Testis (tissue), 3 donors: ENCODE measurements around the gene MAP4K2. TPM values are rescaled to one million over a fixed set of nuclear protein-coding genes. Genes with fewer than 3 reads are reported as not detected.

Source experiments
- DNase-seq: peaks from one replicate; pipeline ENCODE4 v3.0.0-alpha.2; 2019
- H3K27ac ChIP-seq, 2 donors: fragments of 200-600 bp; sonication (generic); one replicate each; pipeline ENCODE4 v1.5.1; 2019
- H3K27me3 ChIP-seq: fragments of 200-600 bp; sonication (generic); one replicate; pipeline ENCODE4 v1.5.1; 2019
- H3K36me3 ChIP-seq: fragments of 200-600 bp; sonication (generic); one replicate; pipeline ENCODE4 v1.5.1; 2017; ENCODE audit warnings: low read depth; ENCODE audit errors: missing control alignments
- H3K4me1 ChIP-seq: fragments of 200-600 bp; sonication (generic); one replicate; pipeline ENCODE4 v1.5.1; 2019
- H3K4me3 ChIP-seq, 2 donors: fragments of 200-600 bp; sonication (generic); one replicate each; pipeline ENCODE4 v1.5.1; 2017 to 2019
- H3K9me3 ChIP-seq: fragments of 200-600 bp; sonication (generic); one replicate; pipeline ENCODE4 v1.5.1; 2017
- POLR2A ChIP-seq: fragments of 450-650 bp; IDR thresholded peaks from one replicate; pipeline ENCODE4 v1.6.1; 2017; ENCODE audit warnings: antibody characterized with exemption, mild to moderate bottlenecking, moderate library complexity
- WGBS, 2 donors: methylation state at CpG; one replicate each; pipeline ENCODE4 v1.1.5; 2018; 5-methylcytosine and 5-hydroxymethylcytosine counted together
- intact Hi-C: fragments of 100-400 bp; cut with DNase I; formaldehyde crosslinking; loops from one replicate; pipeline ENCODE4 v1.15.1; 2023; ENCODE audit warnings: low total_unique reads
- polyA plus RNA-seq: library from polyadenylated mRNA; stranded (reverse); fragments of 350-450 nt; fragmentation: Illumina TruSeq; extraction: RNeasy Lipid Tissue Mini Kit (QIAGEN cat#74804); gene quantifications from one replicate; pipeline ENCODE4 v1.2.3, GENCODE V29; 2014; ENCODE audit warnings: low read depth, low replicate concordance; ENCODE audit not compliant: insufficient read depth
- total RNA-seq, 2 donors: library from RNA; depleted of rRNA; stranded (reverse); fragments of >200 nt; gene quantifications; one replicate each; pipeline ENCODE4 v1.2.3, GENCODE V29; 2016
- TF ChIP-seq, protein P1 (sequence below), 3 experiments: fragments of 450-650 bp in 2 of 3; fragments of 200-600 bp in 1 of 3; sonication (generic) in 1 of 3; IDR thresholded peaks; one replicate each; pipeline ENCODE4 v1.5.1; 2016 to 2019; ENCODE audit warnings: antibody characterized with exemption in 3 of 3, mild to moderate bottlenecking in 2 of 3, moderate library complexity in 1 of 3

MAP4K2 gene
- total and polyA plus RNA-seq, 3 donors from 2014 or later, result 14.9 to 29.8 (median 27.7) TPM

DNA sequence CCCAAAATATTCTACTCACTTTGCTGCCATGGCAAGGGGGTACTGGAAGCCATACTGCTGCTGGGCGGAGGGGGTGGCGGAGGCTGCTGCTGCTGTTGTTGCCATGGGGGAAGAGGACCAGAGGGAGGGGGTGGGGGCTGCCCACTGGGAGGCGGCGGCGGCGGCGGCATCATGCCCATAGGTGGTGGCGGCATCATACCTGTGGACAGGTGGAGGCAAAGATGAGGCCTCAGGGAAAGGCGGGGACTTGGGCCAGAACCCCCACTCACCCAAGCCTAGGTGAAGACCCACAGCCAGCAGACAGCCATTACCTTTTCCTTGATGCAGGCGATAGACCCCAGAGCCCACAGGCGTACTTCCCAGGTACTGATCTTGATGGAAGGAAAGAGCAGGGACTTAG lies 36.1 kb downstream of the MAP4K2 start:
- no peak for TF ChIP-seq POLR2A
- TF ChIP-seq, protein P1, sequence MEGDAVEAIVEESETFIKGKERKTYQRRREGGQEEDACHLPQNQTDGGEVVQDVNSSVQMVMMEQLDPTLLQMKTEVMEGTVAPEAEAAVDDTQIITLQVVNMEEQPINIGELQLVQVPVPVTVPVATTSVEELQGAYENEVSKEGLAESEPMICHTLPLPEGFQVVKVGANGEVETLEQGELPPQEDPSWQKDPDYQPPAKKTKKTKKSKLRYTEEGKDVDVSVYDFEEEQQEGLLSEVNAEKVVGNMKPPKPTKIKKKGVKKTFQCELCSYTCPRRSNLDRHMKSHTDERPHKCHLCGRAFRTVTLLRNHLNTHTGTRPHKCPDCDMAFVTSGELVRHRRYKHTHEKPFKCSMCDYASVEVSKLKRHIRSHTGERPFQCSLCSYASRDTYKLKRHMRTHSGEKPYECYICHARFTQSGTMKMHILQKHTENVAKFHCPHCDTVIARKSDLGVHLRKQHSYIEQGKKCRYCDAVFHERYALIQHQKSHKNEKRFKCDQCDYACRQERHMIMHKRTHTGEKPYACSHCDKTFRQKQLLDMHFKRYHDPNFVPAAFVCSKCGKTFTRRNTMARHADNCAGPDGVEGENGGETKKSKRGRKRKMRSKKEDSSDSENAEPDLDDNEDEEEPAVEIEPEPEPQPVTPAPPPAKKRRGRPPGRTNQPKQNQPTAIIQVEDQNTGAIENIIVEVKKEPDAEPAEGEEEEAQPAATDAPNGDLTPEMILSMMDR (IDR thresholded peaks at IDR 0.05), result no peak

DNA sequence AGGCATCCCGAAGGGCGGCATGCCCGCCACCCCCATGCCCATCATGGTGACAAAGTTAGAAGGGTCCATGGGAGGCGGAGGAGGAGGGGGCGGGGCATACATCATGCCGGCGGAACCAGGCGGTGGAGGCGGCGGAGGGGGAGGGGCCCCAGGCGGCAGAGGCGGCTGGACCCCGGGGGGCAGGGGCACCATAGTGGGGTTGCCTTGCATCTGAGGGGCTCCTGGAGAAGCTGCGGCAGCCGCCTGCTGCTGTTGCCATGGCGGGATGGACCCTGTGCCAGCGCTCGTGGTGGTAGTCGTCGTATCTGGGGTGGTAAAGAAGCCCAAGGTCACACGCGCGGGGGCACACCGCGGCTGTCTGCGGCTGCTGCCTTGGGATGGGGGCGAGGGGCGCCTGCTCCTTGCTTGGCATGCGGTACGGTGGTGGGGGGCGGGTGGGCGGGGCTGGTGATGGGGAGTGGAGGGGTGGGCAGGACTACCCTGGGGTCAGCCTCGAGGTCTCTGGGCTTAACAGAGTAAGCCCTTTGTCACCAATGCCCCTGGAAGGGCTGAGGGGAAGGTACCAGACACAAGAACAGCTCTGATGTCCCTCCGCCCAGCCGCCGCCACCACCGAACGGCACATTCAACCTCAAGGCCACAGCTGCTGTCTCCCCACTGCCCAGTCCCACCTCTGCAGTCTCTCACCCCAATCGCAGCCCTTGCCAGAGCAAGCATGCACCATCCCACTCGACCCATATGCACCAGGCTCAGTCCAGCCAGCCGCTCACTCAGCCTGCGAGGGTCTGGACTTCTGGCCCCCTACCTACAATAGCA lies 37.0 kb downstream of the MAP4K2 start:
- intact Hi-C loops, result no loop called here
- Histone ChIP-seq H3K9me3 (no peaks in the 10 kb centered on the region), H3K27me3 (no peaks in the 10 kb centered on the region), H3K36me3 (no peaks in the 10 kb centered on the region), H3K4me1 (peaks cover 48% of the 10 kb centered on the region), H3K27ac (peak overlapping the region; percentile 12 to 50), H3K4me3 (no peak overlapping the region)
- DNase-seq, result no peak
- WGBS, 2 donors, result 65 to 67% methylated on average over 25 to 42 of the region's 42 CpGs
- no peak for TF ChIP-seq POLR2A
- TF ChIP-seq, protein P1 (IDR thresholded peaks at IDR 0.05), result no peak

More for the DNA sequence above, 36.1 kb downstream of the MAP4K2 start:
- H3K4me3 ChIP-seq, result no peak overlapping the region
- no peaks in the 10 kb centered on the region for H3K36me3 ChIP-seq
- H3K27ac ChIP-seq, result peak overlapping the region in 1 of 2 donors; percentile 50
- H3K27me3 ChIP-seq, result no peaks in the 10 kb centered on the region
- H3K4me1 ChIP-seq, result peaks cover 41% of the 10 kb centered on the region
- WGBS, 2 donors, result 89 to 90% methylated on average over 2 to 11 of the region's 11 CpGs
- H3K9me3 ChIP-seq, result no peaks in the 10 kb centered on the region
- no peak for DNase-seq
- intact Hi-C loops, result no loop called here

DNA sequence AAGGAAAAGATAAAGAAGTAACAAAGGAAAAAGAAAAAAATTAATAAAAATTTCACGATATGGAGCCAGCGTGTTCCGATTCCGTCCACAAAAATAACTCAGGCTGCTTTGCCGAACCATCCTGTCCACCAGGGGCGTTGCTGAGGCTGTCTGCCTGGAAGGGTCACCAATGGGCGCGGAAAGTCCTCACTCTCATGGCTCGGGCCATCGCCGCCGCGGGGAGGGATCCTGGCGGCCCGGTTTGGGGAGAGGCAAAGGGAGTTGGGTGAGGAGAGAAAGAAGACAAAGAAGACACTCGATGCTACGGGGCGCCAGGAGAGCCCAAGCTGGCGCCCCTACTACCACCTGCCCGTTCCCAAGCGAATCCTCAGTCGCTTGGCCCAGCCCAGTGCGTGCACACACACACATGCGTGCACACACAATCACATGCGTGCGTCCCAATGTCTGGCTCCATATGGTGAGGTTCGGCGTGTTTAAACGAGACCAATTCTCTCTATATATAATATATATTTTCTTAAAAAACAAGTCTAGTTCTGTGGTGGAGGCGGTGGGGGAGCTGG lies 37.6 kb downstream of the MAP4K2 start:
- H3K9me3 ChIP-seq, result no peaks in the 10 kb centered on the region
- H3K4me1 ChIP-seq, result peaks cover 55% of the 10 kb centered on the region
- no peaks in the 10 kb centered on the region for H3K36me3 ChIP-seq
- H3K27me3 ChIP-seq, result no peaks in the 10 kb centered on the region
- intact Hi-C loops, result no loop called here
- peak; percentile 66 for DNase-seq
- no peak overlapping the region for H3K27ac ChIP-seq
- no peak overlapping the region for H3K4me3 ChIP-seq
- no peak for TF ChIP-seq POLR2A
- TF ChIP-seq, protein P1 (IDR thresholded peaks at IDR 0.05), result peak; percentile 55 to 63 (median 59)
- WGBS, 2 donors, result 67 to 76% methylated on average over 30 of the region's 30 CpGs

- TF ChIP-seq POLR2A, result no peak
- TF ChIP-seq, protein P1 (IDR thresholded peaks at IDR 0.05), result no peak
- intact Hi-C loops, result no loop called here
- H3K27me3 ChIP-seq, result no peaks in the 10 kb centered on the region
- no peaks in the 10 kb centered on the region for H3K9me3 ChIP-seq
- H3K4me3 ChIP-seq, result no peak overlapping the region
- peaks cover 61% of the 10 kb centered on the region for H3K4me1 ChIP-seq
- no peaks in the 10 kb centered on the region for H3K36me3 ChIP-seq
- no peak for DNase-seq
- H3K27ac ChIP-seq, result peak overlapping the region in 1 of 2 donors; percentile 25
- 68 to 88% methylated on average over 8 of the region's 8 CpGs for WGBS, 2 donors
Observed at GRCh38 chr11:64764753-64765152, 38.3 kb downstream of the MAP4K2 start.
